PC-3 (cell line): ENCODE results near the gene ZNF487. TPM values are rescaled to one million over a fixed set of nuclear protein-coding genes. Genes with fewer than 3 reads are reported as not detected.

ENCODE experiments used
- ATAC-seq: fragments of 200-7000 bp; cut with Tn5 transposase; 2 replicates; pipeline ENCODE4 v1.9.1; 2020; ENCODE audit warnings: mild to moderate bottlenecking, moderate library complexity
- BruUV-seq: library from RNA; stranded (reverse); fragments of 400-500 nt; replicated peaks from 2 replicates; lab custom pipeline; 2021; lab: Mats Ljungman, UMichigan
- CTCF ChIA-PET: fragments of 300-600 bp; sonication (Branson Sonifier 250); formaldehyde crosslinking; loops from one replicate; lab custom pipeline; 2022; ENCODE audit warnings: antibody characterized with exemption; lab: Charles Lee
- POLR2A ChIA-PET: fragments of 300-600 bp; sonication (Branson Sonifier 250); formaldehyde crosslinking; loops from one replicate; lab custom pipeline; 2022; ENCODE audit warnings: antibody characterized with exemption; ENCODE audit not compliant: unreplicated experiment; lab: Charles Lee
- DNase-seq: peaks from one replicate; pipeline ENCODE4 v3.0.0-alpha.2; 2015
- H2AFZ ChIP-seq: fragments of 300-600 bp; sonication (generic); 2 replicates; pipeline ENCODE4 v1.6.0; 2016; ENCODE audit warnings: antibody characterized with exemption, low read length
- H3F3A ChIP-seq: fragments of 300-600 bp; sonication (generic); one replicate; pipeline ENCODE4 v1.6.0; 2017; ENCODE audit warnings: antibody characterized with exemption, low read length, control low read depth, mild to moderate bottlenecking; ENCODE audit not compliant: unreplicated experiment
- H3K27ac ChIP-seq: fragments of 300-600 bp; sonication (generic); 2 replicates; pipeline ENCODE4 v1.5.1; 2016; ENCODE audit warnings: mild to moderate bottlenecking, low read length
- H3K27me3 ChIP-seq: fragments of 300-600 bp; sonication (generic); 2 replicates; pipeline ENCODE4 v1.6.1; 2016; ENCODE audit warnings: low read length, mixed read lengths
- H3K36me3 ChIP-seq: fragments of 300-600 bp; sonication (generic); 2 replicates; pipeline ENCODE4 v1.6.1; 2016; ENCODE audit warnings: low read depth, mixed run types, low read length, mixed read lengths
- H3K4me1 ChIP-seq: fragments of 300-600 bp; sonication (generic); 2 replicates; pipeline ENCODE4 v1.5.1; 2016; ENCODE audit warnings: low read length; ENCODE audit not compliant: insufficient read depth
- H3K4me2 ChIP-seq: fragments of 300-600 bp; sonication (generic); 2 replicates; pipeline ENCODE4 v1.6.0; 2016; ENCODE audit warnings: low read length
- H3K4me3 ChIP-seq: fragments of 300-600 bp; sonication (generic); 2 replicates; pipeline ENCODE4 v1.5.1; 2016; ENCODE audit warnings: mild to moderate bottlenecking, low read length, mixed read lengths
- H3K79me2 ChIP-seq: fragments of 300-600 bp; sonication (generic); 2 replicates; pipeline ENCODE4 v1.6.1; 2017; ENCODE audit warnings: low read length, mixed read lengths
- H3K9ac ChIP-seq: fragments of 300-600 bp; sonication (generic); 2 replicates; pipeline ENCODE4 v1.6.0; 2016; ENCODE audit warnings: mild to moderate bottlenecking, low read length
- H3K9me2 ChIP-seq: fragments of 300-600 bp; sonication (generic); replicated peaks from 2 replicates; pipeline ENCODE4 v1.6.1; 2016; ENCODE audit warnings: mixed run types, low read length, mixed read lengths
- H3K9me3 ChIP-seq: fragments of 300-600 bp; sonication (generic); 2 replicates; pipeline ENCODE4 v1.6.1; 2016; ENCODE audit warnings: low read length, mixed read lengths
- H4K20me1 ChIP-seq: fragments of 300-600 bp; sonication (generic); 2 replicates; pipeline ENCODE4 v1.6.1; 2016; ENCODE audit warnings: low read length, mixed read lengths
- EZH2 ChIP-seq: fragments of 300-600 bp; sonication (generic); IDR thresholded peaks from one replicate; pipeline ENCODE4 v1.6.1; 2017; ENCODE audit warnings: antibody characterized with exemption, mild to moderate bottlenecking, low read length; ENCODE audit not compliant: unreplicated experiment
- EZH2phosphoT487 ChIP-seq: fragments of 300-600 bp; sonication (generic); IDR thresholded peaks from 2 replicates; pipeline ENCODE4 v1.6.1; 2018; ENCODE audit warnings: mild to moderate bottlenecking, antibody characterized with exemption, low read length, borderline replicate concordance
- intact Hi-C: fragments of 100-400 bp; cut with micrococcal nuclease; formaldehyde crosslinking; loops from 2 replicates; pipeline ENCODE4 v1.9.0; 2023
- total RNA-seq: library from RNA; depleted of rRNA; stranded (reverse); fragments of >200 nt; gene quantifications from 2 replicates; pipeline ENCODE4 v1.2.3, GENCODE V29; 2014
- TF ChIP-seq, protein P1 (sequence below): fragments of 300-600 bp; sonication (generic); conservative IDR thresholded peaks from 2 replicates; pipeline ENCODE4 v1.5.1; 2017; ENCODE audit warnings: antibody characterized with exemption, low read depth, mild to moderate bottlenecking, low read length

ZNF487 gene
- total RNA-seq, 1 experiment from 2014 or later: 9.4 TPM

DNA sequence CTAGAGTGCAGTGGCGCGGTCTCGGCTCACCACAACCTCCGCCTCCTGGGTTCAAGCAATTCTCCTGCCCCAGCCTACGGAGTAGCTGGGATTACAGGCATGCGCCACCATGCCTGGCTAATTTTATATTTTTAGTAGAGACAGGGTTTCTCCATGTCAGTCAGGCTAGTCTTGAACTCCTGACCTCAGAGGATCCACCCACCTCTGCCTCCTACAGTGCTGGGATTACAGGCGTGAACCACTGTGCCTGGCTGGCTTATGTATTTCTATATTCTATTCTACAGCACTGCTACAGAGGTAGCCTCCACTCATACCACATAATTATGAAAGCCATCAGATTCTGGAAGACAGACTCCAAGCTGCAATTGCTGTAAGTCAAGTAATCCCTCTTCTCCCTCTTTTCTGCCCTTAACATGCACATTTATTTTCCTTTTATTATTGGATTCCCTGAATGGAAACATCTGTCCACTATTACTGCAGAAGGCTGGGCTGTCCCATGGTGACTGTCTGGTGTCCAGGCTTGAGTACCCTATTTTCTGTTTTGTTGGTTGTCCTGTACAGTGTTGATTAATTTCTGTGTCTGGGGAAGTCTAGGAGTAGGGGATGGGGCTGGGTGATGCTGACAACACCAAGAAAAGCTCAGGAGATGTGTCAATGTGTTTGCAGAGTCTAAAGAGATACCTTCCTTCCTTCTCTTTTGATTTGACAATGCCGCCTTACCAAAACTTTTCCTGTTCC is 5.8 kb upstream of the ZNF487 start:
- no peak for ATAC-seq
- Histone ChIP-seq H3K27ac (no peak overlapping the region), H3K4me1 (peaks cover 5% of the 10 kb centered on the region; the same call in 1 of the 2 replicates), H3K9ac (no peak overlapping the region), H3K4me2 (no peak overlapping the region), H4K20me1 (no peaks in the 10 kb centered on the region), H3F3A (no peaks in the 10 kb centered on the region), H2AFZ (no peak overlapping the region), H3K27me3 (no peaks in the 10 kb centered on the region), H3K79me2 (peaks cover 10% of the 10 kb centered on the region), H3K36me3 (no peaks in the 10 kb centered on the region), H3K4me3 (no peak overlapping the region), H3K9me3 (no peaks in the 10 kb centered on the region), H3K9me2 (no peaks in the 10 kb centered on the region)
- POLR2A ChIA-PET: no interaction called here
- intact Hi-C loops: no loop called here
- CTCF ChIA-PET: no interaction called here
- DNase-seq: no peak
- TF ChIP-seq EZH2phosphoT487 (no peak), EZH2 (no peak)
- BruUV-seq: no TSS peak

DNA sequence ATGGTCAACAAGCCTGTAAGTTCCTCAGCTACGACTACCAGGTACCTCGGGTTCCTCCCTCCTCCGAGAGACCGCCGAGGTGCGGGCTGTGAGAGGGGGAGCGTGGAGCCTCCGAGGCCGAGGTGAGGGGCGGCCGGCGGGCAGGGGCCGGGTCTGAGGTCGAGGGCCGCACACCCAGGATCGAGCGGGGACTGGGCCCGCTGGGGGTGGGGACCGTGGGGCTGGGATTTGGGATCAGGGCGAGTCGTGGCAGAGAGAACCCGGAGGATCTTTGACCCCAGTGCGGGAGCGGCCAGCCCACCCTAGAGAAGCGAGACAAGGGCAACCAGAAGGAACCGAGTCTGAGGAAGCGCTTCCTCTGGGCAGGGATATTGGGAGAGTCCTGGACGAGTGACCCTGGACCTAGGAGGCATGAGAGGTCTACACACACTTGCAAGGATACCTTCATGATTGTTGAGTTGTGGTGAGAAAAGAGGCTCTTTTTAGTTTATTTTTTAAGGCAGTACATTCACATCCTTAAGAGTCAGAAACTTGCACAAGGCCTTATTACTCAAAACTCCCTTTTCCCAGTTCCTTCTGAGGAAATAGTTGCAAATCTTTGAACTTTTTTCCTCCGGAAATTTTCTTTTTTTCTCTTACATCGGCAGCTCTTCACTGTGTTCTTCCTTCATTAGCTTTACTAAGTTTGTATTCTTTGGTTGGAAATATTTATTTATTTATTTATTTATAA is 395 bp downstream of the ZNF487 start:
- DNase-seq: peak; percentile 12
- no peaks in the 10 kb centered on the region for H3K9me2 ChIP-seq
- no peaks in the 10 kb centered on the region for H3K9me3 ChIP-seq
- peak overlapping the region; percentile 83 for H3K27ac ChIP-seq
- intact Hi-C loops: loop anchor here (5.0 kb wide), 1 partner anchor 40 kb away; no protein-coding TSS in a partner anchor
- no peaks in the 10 kb centered on the region for H3K36me3 ChIP-seq
- TF ChIP-seq, protein P1, sequence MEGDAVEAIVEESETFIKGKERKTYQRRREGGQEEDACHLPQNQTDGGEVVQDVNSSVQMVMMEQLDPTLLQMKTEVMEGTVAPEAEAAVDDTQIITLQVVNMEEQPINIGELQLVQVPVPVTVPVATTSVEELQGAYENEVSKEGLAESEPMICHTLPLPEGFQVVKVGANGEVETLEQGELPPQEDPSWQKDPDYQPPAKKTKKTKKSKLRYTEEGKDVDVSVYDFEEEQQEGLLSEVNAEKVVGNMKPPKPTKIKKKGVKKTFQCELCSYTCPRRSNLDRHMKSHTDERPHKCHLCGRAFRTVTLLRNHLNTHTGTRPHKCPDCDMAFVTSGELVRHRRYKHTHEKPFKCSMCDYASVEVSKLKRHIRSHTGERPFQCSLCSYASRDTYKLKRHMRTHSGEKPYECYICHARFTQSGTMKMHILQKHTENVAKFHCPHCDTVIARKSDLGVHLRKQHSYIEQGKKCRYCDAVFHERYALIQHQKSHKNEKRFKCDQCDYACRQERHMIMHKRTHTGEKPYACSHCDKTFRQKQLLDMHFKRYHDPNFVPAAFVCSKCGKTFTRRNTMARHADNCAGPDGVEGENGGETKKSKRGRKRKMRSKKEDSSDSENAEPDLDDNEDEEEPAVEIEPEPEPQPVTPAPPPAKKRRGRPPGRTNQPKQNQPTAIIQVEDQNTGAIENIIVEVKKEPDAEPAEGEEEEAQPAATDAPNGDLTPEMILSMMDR: no peak
- TF ChIP-seq EZH2 (no peak), EZH2phosphoT487 (no peak)
- H4K20me1 ChIP-seq: no peaks in the 10 kb centered on the region
- H2AFZ ChIP-seq: peak overlapping the region; percentile 87
- no peaks in the 10 kb centered on the region for H3F3A ChIP-seq
- ChIA-PET CTCF (interaction anchor here (0.6 kb wide), 1 partner anchor 203 kb away, joined by 4 read pairs; no protein-coding TSS in a partner anchor), POLR2A (interaction anchor here (0.7 kb wide), 2 partner anchors 25 to 150 kb away, joined by 3 to 4 read pairs; no protein-coding TSS in a partner anchor)
- peak; percentile 6 for ATAC-seq
- H3K4me3 ChIP-seq: peak overlapping the region; percentile 78
- peak overlapping the region; percentile 91 for H3K4me2 ChIP-seq
- H3K79me2 ChIP-seq: peaks cover 13% of the 10 kb centered on the region
- H3K9ac ChIP-seq: peak overlapping the region; percentile 80
- TSS peak; percentile 50 for BruUV-seq
- H3K27me3 ChIP-seq: no peaks in the 10 kb centered on the region
- peaks cover 5% of the 10 kb centered on the region; the same call in 1 of the 2 replicates for H3K4me1 ChIP-seq

DNA sequence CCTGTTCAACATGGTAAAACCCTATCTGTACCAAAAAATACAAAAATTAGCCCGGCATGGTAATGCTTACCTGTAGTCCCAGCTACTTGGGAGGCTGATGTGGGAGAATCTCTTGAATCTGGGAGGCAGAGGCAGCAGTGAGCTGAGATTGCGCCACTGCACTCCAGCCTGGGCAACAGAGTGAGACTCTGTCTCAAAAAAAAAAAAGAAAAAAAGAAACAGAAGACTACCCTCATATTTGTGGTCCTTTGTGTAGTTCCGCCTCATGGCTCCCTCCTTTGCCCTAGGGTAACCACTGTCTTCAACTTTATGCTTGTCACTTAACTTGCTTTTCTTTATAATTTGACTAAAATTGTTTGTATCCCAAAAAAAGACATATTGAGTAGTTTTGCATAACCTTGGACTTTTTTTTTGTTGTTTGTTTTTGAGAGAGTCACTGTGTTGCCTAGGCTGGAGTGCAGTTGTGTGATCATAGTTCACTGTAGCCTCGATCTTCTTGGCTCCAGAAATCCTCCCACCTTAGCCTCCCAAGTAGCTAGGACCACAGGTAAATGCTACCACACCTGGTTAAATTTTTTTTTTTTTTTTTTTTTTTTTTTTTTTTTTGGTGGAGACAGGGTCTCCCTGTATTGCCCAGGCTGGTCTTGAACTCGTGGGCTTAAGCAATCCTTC is 3.7 kb downstream of the ZNF487 start:
- Histone ChIP-seq H3K36me3 (no peaks in the 10 kb centered on the region), H3K27ac (no peak overlapping the region), H2AFZ (no peak overlapping the region), H3K9me2 (no peaks in the 10 kb centered on the region), H3K9ac (no peak overlapping the region), H3K27me3 (no peaks in the 10 kb centered on the region), H3K4me1 (peaks cover under 1% of the 10 kb centered on the region; the same call in 1 of the 2 replicates), H3F3A (no peaks in the 10 kb centered on the region), H3K9me3 (no peaks in the 10 kb centered on the region), H4K20me1 (no peaks in the 10 kb centered on the region), H3K4me3 (no peak overlapping the region), H3K4me2 (no peak overlapping the region), H3K79me2 (peaks cover 7% of the 10 kb centered on the region)
- intact Hi-C loops: no loop called here
- DNase-seq (no peak), ATAC-seq (no peak)
- POLR2A ChIA-PET: no interaction called here
- BruUV-seq: no TSS peak
- CTCF ChIA-PET: no interaction called here
- TF ChIP-seq EZH2 (no peak), EZH2phosphoT487 (no peak)
- TF ChIP-seq, protein P1: no peak
